HEK293T (cell line): ENCODE measurements around the gene MYORG.

Experiments used
- ARNT ChIP-seq: fragments of 450-650 bp; IDR thresholded peaks from 2 replicates; pipeline ENCODE4 v1.6.1; 2017; ENCODE audit warnings: mild to moderate bottlenecking
- BHLHE40 ChIP-seq: fragments of 450-650 bp; IDR thresholded peaks from 2 replicates; pipeline ENCODE4 v1.6.1; 2016; ENCODE audit warnings: mild to moderate bottlenecking, moderate library complexity, borderline replicate concordance
- HDGF ChIP-seq: fragments of 450-650 bp; IDR thresholded peaks from 2 replicates; pipeline ENCODE4 v1.6.1; 2017; ENCODE audit warnings: antibody characterized with exemption, borderline replicate concordance
- ZNF384 ChIP-seq: fragments of 450-650 bp; IDR thresholded peaks from 2 replicates; pipeline ENCODE4 v1.6.1; 2016

- TF ChIP-seq BHLHE40, result no peak
- no peak for TF ChIP-seq ARNT
- TF ChIP-seq ZNF384, result no peak
- TF ChIP-seq HDGF, result no peak
These were observed 43.2 kb upstream of the MYORG start for GRCh38 chr9:34419716-34420504.
